IPS-18a (cell line): Measurements from ENCODE around the gene ZNF573.
A peak's percentile ranks its signal among the peaks of the same experiment; 100 is the strongest.

Experiments
- H3K27ac ChIP-seq: one replicate; pipeline ENCODE4 v1.5.1; 2013; ENCODE audit warnings: low read length
- H3K27me3 ChIP-seq: one replicate; pipeline ENCODE4 v1.6.1; 2013; ENCODE audit warnings: mild to moderate bottlenecking, low read length; ENCODE audit not compliant: control insufficient read depth, insufficient read depth
- H3K36me3 ChIP-seq: one replicate; pipeline ENCODE4 v1.6.1; 2013; ENCODE audit warnings: low read depth, low read length; ENCODE audit not compliant: control insufficient read depth
- H3K4me1 ChIP-seq: one replicate; pipeline ENCODE4 v1.6.1; 2013; ENCODE audit warnings: low read depth, low read length; ENCODE audit not compliant: control insufficient read depth
- H3K4me3 ChIP-seq: one replicate; pipeline ENCODE4 v1.5.1; 2013; ENCODE audit warnings: low read length
- H3K9ac ChIP-seq: one replicate; pipeline ENCODE4 v1.6.1; 2013; ENCODE audit warnings: mild to moderate bottlenecking, low read length, moderate library complexity
- H3K9me3 ChIP-seq: one replicate; pipeline ENCODE4 v1.6.1; 2013; ENCODE audit warnings: low read depth, low read length; ENCODE audit not compliant: control insufficient read depth

Gene ZNF573

DNA sequence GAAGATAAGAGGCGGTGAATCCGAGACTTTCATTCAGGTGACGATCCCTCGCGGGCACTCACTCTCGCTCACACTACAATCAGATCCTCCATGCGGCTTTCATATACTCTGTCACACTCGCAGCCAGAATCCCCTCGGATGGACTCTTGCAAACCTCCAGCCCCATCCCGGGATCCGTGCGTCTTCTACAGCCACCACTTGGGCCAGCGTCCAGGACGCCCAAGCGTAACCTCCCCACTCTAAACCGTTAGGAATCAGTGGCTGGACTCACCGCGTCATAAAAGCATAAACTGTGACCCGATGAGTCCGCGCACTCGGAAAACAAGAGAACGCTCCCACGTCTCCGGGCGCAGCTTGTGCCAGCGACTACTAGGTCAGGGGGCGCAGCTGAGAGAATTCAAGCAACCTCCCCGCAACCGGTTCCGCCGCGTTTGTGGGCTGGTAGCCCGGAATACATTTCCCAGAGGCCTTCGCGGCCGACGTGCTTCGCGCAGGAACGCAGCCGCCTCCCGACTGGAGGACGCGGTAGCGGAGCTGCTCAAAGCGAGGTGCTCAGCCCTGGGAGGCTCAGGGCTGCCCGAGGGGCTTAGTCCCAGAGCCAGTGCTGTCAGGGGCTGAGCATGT is 87.4 kb downstream of the ZNF573 start:
- Histone ChIP-seq H3K27me3 (peaks cover 32% of the 10 kb centered on the region), H3K4me3 (peak overlapping the region; percentile 93), H3K36me3 (peaks cover 5% of the 10 kb centered on the region), H3K9ac (peak overlapping the region; percentile 61), H3K27ac (no peak overlapping the region), H3K9me3 (no peaks in the 10 kb centered on the region), H3K4me1 (peaks cover 7% of the 10 kb centered on the region)
